GM03348 (cell line): Measurements from ENCODE around the gene SH3BP5.

Experiments used
- DNase-seq: peaks from one replicate; pipeline ENCODE4 v3.0.0; 2012; ENCODE audit warnings: low spot score

The SH3BP5 gene

DNA sequence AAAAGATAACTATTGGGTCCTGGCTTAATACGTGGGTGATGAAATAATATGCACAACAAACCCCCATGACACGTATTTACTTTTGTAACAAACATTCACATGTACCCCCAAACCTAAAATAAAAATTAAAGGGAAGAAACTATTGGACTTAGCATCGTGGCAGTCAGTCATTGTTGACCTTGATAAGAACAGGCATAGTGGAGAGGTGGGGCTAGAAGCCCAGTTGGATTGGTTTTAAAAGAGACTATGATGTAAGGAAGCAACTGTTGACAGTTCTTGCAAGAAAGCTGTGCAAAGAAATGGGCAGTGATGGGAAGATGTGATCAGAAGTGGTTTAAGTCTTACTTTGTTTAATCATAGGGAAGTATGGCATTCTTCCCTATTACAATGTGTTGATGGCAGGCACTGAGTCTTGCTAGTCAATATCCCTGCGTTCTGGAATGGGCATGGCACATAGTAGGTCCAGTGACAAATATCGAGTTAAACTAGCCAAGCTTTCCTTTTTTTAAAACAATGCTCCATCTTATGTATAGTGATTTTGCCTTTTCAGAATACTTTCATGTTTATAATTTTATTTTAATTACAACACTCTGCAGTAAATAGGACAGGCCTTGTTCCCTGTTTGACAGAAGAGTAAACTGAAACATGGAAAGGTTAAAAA lies 88.4 kb downstream of the SH3BP5 start:
- DNase-seq: no peak

DNA sequence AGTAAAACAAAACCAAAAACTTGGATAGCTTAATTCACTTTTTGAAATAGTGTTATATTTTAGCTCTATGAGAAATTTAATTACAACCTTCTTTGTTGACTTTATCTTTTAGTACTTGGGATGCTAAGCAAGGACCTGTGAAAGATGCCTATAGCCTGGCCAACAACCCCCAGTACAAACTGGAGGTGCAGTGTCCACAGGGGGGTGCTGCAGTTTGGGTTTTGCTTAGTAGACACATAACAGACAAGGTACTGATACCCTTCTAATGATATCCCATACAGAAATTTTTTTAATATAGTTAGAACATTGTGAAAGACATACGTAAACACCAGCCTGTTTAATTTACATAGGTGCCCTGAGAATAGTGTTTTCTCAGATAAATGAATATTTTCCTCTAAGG lies 91.0 kb downstream of the SH3BP5 start:
- DNase-seq: peak; percentile 18

DNA sequence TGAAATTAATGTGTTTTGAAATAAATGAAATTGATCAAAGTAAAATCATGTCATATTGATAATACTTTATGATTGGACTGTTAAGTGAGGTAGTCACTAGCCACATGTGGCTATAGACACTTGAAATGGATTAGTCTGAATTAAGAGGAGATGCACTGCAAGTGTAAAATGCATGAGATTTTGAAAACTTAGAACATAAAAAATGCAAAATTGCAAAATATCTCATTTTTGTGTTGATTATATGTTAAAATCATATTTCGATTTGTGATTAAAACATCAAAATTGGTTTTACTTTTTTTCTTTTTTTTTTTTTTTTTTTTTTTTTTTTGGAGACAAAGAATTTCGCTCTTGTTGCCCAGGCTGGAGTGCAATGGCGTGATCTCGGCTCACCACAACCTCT lies 103.1 kb downstream of the SH3BP5 start:
- no peak for DNase-seq

DNA sequence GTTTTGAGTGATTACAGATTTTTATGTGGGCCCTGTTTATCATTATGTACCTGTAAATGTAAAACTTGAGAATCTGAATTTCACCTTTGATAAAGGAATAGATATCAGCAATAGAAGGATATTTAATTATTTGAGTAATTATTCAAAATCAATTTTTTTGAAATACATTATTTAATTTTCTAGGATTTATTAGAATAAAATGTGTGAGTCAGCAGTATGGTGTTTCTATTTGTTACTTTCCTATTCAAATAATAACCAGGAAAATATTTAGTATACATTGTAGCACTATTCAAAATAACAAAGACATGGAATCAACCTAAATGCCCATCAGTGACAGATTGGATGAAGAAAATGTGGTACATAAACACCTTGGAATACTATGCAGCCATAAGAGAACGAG lies 104.2 kb downstream of the SH3BP5 start:
- no peak for DNase-seq

DNA sequence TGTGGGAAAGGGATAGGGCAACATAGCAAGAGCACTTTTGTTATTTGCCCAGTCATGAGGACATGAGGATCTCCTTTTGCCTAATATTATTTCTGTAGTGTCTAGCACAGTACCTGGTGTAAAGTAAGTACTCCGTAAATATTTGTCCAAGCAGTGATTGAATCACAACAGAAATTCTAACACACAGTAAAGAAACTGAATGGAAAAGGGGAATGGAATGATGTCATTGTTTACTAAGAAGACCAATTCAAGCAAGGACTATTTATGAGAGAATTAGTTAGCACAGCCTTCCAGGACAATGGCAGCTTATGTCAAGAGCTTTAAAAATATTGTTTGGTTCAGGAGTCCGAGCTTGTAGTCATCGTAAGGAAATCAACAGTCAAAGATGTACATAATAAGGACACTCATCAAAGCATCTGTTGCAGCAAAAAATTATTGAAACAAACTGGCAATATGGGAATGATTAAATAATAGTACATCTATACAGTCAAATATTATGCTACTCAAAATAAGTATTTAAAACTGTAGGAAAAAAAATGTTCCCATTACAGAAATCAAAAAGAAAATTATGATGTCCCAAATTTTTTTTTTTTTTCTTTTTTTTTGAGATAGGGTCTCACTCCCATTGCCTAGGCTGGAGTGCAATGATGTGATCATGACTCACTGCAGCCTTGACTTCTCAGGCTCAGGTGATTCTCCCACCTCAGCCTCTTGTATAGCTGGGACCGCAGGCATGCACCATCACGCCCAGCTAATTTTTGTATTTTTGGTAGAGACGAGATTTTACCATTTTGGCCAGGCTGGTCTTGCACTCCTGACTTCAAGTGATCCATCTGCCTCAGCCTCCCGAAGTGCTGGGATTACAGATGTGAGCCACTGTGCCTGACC lies 108.5 kb downstream of the SH3BP5 start:
- no peak for DNase-seq

DNA sequence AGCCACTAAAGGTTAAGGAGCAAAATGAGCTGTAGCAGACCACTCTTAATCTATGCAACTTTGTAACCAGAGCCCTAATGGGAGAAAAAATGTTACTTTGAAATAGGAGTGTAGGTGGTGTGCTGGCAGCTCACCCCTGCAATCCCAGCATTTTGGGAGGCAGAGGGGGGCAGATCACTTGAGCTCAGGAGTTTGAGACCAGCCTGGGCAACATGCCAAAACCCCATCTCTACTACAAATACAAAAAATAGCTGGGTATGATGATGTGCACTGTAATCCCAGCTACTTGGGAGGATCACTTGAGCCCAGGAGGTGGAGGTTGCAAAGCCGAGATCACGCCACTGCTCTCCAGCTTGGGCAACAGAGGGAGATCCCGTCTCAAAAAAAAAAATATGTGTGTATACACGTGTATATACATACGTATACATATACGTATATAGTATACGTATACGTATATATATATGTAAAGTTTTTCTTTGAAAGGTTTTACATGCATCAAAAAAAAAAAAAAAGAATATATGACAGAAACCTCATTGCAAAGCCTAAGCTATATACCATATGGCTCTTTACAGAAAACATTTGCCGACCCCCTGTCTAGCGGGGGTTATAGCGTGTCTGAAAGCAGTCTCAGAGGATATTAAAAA lies 110.7 kb downstream of the SH3BP5 start:
- no peak for DNase-seq

DNA sequence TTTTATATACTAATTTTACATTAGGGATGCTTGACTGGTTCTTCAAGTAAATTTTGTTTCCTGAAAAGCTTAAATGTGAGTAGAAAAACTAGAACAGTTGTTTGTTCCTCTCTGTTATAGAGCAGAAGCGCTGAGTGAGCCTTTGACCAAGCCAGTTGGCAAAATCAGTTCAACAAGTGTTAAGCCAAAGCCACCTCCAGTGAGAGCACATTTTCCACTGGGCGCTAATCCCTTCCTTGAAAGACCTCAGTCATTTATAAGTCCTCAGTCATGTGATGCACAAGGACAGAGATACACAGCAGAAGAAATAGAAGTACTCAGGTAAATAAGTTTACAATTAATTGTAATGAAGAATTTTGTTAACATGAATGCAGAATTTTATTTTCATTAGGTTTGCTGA lies 111.7 kb downstream of the SH3BP5 start:
- DNase-seq: no peak

DNA sequence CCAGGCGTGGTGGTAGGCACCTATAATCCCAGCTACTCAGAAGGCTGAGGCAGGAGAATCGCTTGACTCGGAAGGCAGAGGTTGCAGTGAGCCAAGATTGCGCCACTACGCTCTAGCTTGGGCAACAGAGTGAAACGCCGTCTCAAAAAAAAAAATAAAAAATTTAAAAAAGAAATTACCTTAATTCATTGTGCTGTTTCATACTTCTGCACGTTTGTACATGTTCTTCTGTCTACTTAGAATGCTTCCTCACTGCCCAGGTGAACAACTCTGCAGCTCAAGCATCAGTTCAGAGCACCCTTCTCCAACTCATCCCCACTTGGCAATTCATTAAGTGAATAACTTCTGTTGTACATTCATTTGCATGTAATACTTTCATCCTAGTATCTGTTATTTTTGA lies 112.3 kb downstream of the SH3BP5 start:
- DNase-seq: no peak

DNA sequence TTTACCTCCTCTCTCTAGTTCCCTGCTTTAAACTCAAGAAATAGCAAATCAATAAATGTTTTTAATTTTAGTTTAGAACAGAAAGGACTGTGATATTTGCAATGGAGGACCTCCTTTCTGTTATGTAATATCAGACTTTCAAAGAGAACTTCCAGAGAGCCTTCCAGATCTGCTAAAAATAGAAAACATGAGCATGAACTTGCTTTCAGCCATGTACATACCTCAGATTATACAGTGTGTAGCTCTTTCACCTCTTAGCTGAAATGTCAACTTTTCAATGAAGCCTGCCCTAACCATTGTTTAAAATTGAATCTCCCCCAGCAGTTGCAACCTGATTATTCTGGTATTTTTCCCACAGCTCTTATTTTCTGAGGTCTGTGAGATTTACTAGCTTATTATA lies 113.7 kb downstream of the SH3BP5 start:
- no peak for DNase-seq

DNA sequence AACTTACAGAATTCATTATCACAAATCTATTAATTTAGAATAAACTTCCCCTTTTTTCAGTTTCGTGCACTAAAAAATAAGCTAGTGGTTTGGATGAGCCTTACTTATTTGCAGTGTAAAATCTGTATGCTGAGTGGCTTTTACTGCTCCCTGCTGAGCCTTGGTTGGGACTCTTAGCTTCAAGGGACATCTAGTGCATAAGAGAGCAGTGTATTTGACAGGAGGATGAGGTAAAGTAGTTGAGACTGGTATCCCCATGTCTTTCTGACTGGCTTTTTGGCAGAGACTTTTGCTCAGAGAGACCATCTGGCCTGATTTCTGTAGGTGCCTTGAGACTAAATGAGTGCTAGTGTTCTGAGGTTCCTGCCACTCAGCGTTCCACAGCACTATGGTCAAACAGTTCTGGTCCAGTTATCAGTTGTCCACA lies 114.5 kb downstream of the SH3BP5 start:
- DNase-seq: no peak

DNA sequence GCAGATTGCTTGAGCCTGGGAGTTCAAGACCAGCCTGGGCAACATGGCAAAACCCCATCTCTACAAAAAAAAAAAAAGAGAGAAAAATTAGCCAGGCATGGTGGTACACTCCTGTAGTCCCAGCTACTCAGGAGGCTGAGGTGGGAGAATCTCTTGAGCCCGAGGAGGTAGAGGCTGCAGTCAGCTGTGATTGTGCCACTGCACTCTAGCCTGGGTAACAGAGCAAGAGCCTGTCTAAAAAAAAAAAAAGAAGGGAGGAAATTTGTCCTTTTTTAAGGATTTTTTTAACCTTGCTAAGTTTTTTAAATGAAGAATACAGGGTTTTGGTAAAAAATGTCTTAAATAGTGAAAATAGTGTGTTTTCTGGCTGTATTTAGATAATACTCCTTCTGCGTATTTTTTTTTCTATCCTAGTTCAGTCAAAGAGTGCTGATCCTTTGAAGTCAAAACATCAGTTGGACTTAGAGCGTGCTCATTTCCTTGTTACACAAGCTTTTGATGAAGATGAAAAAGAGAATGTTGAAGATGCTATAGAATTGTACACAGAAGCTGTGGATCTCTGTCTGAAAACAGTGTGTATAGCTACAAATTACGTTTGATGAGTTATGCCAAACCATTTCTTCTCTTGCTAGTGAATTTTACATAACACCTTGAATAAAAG lies 115.2 kb downstream of the SH3BP5 start:
- no peak for DNase-seq

DNA sequence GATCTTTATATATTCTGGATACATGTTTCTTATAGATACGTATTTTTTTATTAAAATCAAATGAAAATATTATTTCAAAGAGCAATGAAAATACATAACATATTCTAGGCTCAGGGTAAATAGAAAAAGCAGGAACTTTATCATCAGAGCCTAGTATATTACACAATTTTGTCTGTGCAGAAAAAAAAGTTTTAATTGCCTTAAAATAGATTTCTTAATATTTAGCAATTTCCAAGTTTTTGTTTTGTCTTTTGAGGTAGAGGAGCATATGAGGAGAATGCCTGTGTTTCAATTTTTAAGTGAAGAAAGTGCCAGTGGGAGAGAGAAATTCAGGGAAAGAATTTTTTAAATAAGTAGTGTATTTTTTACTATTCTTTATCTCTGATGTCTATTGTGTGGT lies 115.9 kb downstream of the SH3BP5 start:
- DNase-seq: no peak

DNA sequence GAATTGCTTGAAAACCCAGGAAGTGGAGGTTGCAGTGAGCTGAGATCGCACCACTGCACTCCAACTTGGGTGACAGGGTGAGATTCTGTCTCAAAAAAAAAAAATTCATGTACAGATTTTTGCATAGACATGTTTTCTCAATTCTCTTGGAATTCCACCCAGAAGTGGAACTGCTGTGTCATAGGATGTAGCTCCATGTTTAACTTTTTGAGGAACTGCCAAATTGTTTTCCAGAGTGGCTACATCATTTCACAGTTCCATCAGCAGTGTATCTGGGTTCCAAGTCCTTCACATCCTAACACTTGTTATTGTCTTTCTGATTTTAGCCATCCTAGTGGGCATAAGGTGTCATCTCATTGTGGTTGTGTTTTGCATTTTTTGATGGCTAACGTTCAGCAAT lies 116.4 kb downstream of the SH3BP5 start:
- DNase-seq: peak; percentile 11

DNA sequence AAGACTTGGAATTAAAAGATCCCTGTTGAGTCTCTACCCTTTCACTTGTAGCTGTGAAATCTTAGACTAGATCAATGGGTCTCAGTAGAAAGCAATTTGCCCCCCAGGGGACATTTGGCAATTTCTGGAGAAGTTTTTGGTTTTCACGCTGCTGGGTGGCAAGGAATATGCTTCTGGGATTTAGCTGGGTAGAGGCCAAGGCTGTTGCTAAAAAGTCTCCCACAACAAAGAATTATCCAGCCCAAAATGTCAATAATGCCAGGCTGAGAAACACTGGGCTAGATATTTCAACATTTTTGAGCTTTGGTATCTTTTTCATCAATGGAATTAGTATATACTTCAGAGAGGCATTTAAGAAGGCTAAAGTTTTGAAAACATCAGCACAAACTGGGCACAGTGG lies 117.6 kb downstream of the SH3BP5 start:
- no peak for DNase-seq

DNA sequence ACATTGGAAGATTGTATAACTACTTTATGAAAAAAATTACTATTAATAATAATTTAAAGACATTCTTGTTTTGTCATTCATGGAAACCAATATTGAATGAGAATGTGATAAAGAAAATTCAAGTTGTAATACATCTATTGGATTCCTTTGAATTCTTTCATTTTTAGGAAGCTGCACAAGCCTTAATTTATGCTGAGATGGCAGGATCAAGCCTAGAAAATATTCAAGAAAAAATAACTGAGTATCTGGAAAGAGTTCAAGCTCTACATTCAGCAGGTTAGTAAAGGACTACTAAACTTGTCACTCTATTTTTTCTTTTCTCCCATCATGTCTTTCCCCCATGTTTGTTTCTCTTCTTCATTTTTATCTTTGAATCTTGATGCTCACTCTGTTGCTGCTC lies 120.4 kb downstream of the SH3BP5 start:
- no peak for DNase-seq

DNA sequence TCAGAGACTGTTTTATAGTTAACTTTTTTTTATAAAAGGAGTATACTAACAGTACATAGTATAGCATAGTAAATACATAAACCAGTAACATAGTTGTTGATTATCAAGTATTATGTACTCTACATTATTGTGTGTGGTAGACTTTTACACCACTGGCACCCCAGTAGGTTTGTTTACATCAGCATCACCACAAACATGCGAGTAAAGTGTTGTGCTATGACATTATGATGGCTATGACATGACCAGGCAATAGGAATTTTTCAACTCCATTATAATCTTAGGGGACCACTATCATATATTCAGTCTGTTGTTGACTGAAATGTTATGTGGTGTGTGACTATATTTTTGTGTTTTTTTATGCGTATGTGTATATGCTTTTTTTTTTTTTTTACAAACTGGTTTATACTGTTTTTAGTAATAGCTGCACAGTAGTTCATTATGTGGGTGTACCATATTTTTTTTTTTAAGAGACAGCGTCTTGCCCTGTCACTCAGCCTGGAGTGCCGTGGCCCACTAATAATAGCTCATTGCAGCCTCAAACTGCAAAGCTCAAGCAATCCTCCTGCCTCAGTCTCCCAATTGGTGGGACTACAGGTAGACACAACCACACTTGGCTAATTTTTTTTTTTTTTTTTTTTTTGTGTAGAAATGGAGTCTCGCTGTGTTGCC lies 124.4 kb downstream of the SH3BP5 start:
- no peak for DNase-seq

DNA sequence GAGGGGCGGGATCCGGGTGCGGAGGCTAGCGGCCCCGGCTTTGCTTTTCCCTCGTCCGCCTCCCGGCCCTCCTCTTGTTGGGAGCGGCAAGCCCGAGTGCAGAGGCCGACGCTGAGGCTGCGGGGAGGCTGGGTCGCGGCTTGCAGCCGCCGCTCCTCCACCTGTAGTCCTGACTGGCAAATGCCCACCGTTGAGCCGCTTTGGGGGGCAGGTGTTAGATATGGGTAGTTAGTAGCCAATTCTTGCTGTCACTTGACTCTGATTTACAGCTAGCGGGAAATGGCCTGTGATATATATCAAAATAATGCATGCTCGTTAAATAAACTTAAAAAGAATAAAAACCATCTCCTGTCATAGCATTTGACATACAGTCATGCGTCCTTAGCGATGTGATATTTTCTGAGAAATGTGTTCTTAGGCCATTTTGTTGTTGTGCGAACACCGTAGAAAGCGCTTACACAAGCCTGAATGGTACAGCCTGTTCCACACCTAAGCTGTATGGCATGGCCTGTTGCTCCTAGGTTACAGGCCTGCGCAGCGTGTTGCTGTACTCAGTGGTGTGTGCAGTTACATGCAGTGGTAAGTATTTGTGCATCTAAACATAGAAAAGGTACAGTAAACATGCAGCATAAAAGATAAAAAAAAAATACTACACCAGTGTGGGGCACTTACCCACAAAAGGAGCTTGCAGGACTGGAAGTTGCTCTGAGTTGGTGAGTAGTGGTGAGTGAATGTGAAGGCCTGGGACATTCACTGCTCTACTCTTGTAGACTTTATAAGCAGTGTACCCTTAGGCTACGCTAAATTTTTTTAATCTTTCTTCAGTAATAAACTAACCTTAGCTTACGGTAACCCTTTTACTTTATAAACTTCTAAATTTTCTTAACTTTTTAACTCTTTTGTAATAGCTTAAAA lies 125.5 kb downstream of the SH3BP5 start:
- peak; percentile 67 for DNase-seq

DNA sequence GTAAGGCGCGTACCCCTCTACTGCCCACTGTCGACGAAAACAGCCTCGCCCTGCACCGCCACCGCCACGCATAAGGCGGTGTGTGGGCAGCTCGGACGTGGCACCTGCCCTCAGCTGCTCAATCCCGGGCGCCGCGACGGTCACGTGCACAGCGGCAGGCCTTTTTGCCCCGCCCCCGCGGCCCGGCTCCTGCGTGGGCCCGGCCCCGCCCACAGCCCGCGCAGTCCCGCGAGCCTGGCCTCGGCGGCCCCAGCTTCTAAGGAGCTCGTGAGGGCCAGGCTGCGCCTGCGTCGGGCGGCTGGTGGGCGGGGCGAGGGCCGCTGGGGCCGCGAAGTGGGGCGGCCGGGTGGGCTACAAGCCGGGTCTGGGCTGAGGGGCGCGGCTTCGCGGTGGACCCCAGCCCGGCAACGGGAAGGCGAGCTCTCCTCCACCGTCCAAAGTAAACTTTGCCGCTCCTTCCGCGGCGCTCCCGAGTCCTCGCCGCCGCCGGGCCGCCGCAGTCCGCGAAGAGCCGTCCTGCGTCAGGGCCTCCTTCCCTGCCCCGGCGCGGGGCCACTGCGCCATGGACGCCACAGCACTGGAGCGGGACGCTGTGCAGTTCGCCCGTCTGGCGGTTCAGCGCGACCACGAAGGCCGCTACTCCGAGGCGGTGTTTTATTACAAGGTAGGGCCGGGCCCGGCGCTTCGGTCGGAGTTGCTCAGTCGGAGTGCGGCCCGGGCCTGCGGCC lies 126.3 kb downstream of the SH3BP5 start, which contains the start of gene CAPN7:
TSS of gene CAPN7 (plus strand) at position 313 of the 728 bp plus-strand sequence. CDS start at position 563, 250 bp downstream.
- DNase-seq: peak; percentile 99

DNA sequence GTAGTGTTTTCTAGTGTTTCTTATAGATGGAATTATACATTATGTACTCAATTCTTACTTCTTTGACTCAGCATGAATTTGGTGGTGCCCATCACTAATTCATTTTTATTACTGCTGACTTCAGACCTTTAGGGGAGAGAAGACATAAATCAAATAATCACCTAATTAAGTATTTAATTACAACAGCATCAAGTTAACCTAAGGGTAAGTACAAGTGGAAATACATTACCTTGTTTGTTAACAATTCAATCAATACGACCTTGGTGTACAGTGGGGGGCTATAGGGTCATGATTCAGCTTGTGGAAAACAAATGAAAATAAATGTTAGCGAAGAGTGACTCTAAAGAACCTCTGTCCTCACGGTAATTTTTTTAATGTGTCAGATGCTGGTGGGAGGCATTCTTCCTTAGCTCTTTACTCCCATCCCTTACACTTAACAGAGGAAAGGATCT lies 126.9 kb downstream of the SH3BP5 start:
- no peak for DNase-seq
